ENCODE results near the gene NPY5R.

NPY5R gene

DNA sequence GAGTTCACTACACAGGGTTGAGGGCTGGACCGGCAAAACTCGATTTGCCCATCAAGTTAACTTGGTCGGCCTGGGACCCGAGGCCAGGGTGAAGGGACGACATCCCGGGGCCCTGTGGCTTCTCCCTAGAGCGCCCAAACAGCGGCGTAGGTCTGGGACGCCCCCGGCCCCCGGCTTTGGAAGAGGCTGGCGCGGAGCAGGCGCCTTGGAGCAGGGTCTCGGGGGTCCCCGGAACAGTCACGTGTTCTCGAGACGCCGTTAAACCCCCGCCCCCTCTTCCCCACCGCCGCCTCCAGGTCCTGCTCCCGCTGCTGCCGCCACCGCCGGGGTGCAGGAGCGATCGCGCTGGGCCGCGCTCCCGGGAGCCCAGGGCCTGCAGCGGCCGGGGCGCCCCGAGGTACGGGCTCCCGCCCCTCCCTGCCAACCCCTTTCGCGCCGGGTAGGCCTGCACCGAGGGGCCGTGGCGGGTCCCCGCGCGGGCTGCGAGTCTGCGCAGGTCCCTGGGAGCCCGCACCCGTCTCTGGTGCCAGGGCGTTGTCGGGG, at the start of gene NPY5R:
Gene NPY5R, plus strand, starts transcription at position 289 of the 543 bp plus-strand sequence. CDS start 6,382 bp downstream, outside the sequence.
- Mint-ChIP-seq H3K36me3 (no peaks in the 10 kb centered on the region), H3K27ac (no peak within 1 kb of the TSS), H3K9me3 (ENCODE audit: low read depth) (no peaks in the 10 kb centered on the region), H3K4me1 (ENCODE audit: low read depth) (peaks cover 7% of the 10 kb centered on the region), H3K4me3 (no peak within 1 kb of the TSS), H3K27me3 (peaks cover 25% of the 10 kb centered on the region)

DNA sequence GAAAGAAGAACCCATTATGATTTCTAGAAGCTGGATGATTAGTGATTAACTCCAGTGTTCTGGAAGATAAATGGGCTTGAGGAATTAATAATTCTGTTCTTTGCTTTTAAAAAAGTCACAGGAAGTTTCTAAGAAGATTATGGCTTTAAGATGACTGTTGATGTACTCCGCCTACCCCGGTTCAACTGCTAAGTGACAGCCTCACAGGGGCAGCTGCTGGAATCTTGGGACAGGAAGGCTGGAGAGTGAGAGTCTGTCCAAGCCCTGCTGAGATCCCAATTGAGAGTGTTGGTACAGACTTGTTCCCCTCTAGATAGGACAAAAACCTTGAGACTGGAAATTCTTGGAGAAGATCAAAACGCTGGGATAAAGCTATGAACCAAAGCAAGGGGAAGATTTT, 48.6 kb upstream of the NPY5R start:
- no peaks in the 10 kb centered on the region for H3K9me3 Mint-ChIP-seq (ENCODE audit: low read depth)
- H3K36me3 Mint-ChIP-seq = no peaks in the 10 kb centered on the region
- H3K27ac Mint-ChIP-seq = no peak overlapping the region
- H3K27me3 Mint-ChIP-seq = peaks cover 3% of the 10 kb centered on the region
- H3K4me1 Mint-ChIP-seq (ENCODE audit: low read depth) = no peaks in the 10 kb centered on the region
- no peak overlapping the region for H3K4me3 Mint-ChIP-seq

DNA sequence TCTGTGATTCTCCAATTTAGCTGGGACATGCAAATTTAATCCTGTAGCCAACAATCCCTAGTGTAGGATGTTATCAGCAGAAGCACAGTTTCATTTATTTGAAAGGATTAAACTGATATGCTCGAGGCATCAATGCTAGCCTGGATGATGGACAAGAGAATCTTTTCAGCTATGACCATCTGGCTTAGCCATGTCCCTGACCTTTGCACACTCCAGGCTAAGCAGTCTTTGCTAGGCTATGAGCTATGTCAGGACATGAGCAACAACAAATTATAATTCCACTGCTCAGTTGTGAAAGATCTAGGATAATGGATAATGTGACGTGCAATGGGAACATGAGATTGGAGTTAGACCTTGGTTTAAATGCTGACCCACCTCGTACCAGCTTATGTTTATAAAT, 43.2 kb upstream of the NPY5R start:
- H3K27ac Mint-ChIP-seq = no peak overlapping the region
- H3K27me3 Mint-ChIP-seq = no peaks in the 10 kb centered on the region
- no peaks in the 10 kb centered on the region for H3K36me3 Mint-ChIP-seq
- H3K4me3 Mint-ChIP-seq = no peak overlapping the region
- H3K4me1 Mint-ChIP-seq (ENCODE audit: low read depth) = no peaks in the 10 kb centered on the region
- no peaks in the 10 kb centered on the region for H3K9me3 Mint-ChIP-seq (ENCODE audit: low read depth)

DNA sequence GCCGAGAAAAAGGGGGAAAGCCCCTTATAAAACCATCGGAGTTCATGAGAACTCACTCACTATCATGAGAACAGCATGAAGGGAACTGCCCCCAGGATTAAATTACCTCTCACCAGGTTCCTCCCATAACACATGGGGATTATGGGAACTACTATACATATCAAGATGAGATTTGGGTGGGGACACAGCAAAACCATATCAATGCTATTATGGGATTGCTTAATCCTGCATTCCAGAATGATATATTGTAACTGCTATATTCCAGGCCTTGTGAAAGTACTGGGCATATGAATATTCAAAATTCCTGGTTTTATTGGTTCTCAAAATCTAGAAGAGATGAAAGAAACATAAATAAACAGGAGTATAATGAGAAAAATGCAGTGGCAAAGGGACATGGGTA, 40.6 kb upstream of the NPY5R start:
- no peaks in the 10 kb centered on the region for H3K4me1 Mint-ChIP-seq (ENCODE audit: low read depth)
- no peaks in the 10 kb centered on the region for H3K36me3 Mint-ChIP-seq
- no peaks in the 10 kb centered on the region for H3K9me3 Mint-ChIP-seq (ENCODE audit: low read depth)
- no peak overlapping the region for H3K27ac Mint-ChIP-seq
- H3K4me3 Mint-ChIP-seq = no peak overlapping the region
- no peaks in the 10 kb centered on the region for H3K27me3 Mint-ChIP-seq

DNA sequence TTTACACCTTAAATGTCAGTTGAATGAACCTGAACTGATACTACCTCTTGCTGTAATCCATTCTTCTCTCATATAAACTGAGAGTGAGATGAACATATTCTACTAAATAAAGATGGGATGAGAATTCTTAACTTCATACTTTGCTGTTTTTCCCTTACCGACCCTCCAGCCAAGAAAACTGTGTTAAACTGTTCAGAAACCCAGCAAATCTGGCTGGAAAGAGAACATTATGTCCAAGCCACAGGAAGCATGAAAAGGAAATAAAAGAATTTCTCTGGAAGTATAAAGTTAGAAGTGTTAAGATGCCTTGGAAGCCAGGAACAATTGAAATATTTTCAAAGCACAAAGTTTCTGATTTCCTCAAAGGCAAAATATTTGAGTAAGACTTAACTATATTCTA, 34.2 kb upstream of the NPY5R start:
- H3K36me3 Mint-ChIP-seq = no peaks in the 10 kb centered on the region
- H3K27me3 Mint-ChIP-seq = peaks cover 5% of the 10 kb centered on the region
- no peak overlapping the region for H3K4me3 Mint-ChIP-seq
- H3K9me3 Mint-ChIP-seq (ENCODE audit: low read depth) = no peaks in the 10 kb centered on the region
- H3K4me1 Mint-ChIP-seq (ENCODE audit: low read depth) = no peaks in the 10 kb centered on the region
- no peak overlapping the region for H3K27ac Mint-ChIP-seq

DNA sequence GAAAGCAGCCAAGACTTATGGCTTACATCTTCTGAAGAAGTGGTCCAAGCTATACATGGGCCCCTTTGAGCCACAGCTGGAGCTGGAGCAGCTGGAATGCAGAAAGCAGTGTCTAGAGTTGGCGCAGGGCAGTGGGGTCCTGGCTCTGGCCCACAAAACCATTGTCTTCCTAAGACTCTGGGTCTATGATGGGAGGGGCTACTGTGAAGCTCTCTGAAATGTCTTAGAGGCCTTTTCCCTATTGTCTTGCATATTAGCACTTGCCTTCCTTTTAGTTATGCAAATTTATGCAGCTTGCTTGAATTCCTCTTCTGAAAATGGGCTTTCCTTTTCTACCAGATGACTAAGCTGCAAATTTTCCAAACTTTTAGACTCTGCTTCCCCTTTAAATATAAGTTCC, 26.6 kb upstream of the NPY5R start:
- Mint-ChIP-seq H3K27ac (no peak overlapping the region), H3K27me3 (peaks cover 12% of the 10 kb centered on the region), H3K4me3 (no peak overlapping the region), H3K36me3 (no peaks in the 10 kb centered on the region), H3K4me1 (ENCODE audit: low read depth) (no peaks in the 10 kb centered on the region), H3K9me3 (ENCODE audit: low read depth) (peaks cover 25% of the 10 kb centered on the region)

DNA sequence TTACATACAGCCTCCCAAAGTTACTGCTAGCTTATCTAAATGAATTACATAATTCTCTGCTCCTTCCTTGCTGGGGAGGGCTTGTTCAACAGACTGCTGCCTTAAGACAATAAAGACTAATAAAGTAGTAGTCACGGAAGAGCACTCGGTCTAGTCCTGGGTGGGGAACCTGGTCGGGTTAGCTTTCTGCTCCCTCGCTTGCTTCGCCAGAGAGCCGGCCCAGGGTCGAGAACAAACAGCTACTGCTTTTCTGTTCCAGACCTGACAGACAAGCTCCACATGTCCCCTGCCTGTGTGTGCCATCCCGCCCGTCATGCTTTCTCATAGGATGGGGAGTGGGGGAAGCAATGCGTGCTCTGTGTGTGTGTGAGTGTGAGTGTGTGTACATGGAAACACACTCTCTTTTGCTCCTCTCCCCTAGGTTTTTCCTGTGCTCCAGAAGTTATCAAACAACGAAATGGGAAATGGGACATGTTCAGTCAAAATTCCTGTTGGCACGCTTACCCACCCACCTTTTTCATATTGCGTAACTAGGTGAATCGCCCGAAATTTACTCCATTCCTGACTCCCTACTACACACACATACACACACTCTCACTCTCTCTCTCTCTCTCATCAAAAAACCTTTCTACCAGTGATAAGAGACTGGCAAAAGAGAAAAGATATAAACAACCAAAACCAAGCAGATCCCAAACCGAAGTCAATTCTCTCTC, 12.6 kb upstream of the NPY5R start:
- Mint-ChIP-seq H3K9me3 (ENCODE audit: low read depth) (no peaks in the 10 kb centered on the region), H3K4me3 (peak overlapping the region; percentile 36), H3K36me3 (no peaks in the 10 kb centered on the region), H3K4me1 (ENCODE audit: low read depth) (peaks cover 16% of the 10 kb centered on the region), H3K27ac (no peak overlapping the region), H3K27me3 (peaks cover 33% of the 10 kb centered on the region)

DNA sequence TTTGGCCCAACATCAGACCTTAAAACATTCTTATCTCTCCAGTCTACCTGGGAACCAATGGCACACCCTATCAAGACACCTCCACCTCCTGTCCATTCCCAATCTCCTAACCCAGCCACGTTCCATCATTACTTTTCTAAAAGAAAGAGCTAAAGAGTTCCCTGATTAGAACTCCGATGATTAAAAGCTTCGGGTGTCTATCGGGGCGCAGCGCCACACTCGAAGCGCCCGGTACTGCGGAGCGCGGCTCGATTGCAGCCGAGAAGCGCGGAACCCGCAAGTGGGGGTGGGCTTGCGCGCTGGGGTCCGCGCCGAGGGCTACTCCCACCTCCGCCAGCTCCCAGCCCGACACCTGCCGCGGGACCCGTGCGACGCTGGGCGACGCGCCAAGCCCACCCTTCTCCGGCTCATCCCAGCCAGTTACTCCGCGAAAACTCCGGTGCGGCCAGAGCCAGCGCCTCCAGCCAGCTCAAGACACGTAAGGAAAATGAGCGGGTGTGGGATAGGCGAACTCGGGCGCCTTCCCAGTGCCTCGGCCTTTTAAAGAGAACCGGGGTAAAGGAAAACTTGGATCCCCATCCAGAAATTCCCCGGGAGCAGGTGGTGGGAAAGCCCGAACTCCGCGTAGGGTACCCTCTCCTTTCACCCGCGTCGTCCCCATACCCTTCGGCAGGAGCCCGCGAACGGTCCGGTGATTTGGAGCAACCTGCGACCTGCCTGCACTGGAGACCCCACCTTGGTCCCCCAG, 11.9 kb upstream of the NPY5R start:
- H3K36me3 Mint-ChIP-seq = no peaks in the 10 kb centered on the region
- H3K27ac Mint-ChIP-seq = no peak overlapping the region
- peaks cover 33% of the 10 kb centered on the region for H3K27me3 Mint-ChIP-seq
- no peaks in the 10 kb centered on the region for H3K9me3 Mint-ChIP-seq (ENCODE audit: low read depth)
- H3K4me1 Mint-ChIP-seq (ENCODE audit: low read depth) = peaks cover 16% of the 10 kb centered on the region
- H3K4me3 Mint-ChIP-seq = peak overlapping the region; percentile 75

DNA sequence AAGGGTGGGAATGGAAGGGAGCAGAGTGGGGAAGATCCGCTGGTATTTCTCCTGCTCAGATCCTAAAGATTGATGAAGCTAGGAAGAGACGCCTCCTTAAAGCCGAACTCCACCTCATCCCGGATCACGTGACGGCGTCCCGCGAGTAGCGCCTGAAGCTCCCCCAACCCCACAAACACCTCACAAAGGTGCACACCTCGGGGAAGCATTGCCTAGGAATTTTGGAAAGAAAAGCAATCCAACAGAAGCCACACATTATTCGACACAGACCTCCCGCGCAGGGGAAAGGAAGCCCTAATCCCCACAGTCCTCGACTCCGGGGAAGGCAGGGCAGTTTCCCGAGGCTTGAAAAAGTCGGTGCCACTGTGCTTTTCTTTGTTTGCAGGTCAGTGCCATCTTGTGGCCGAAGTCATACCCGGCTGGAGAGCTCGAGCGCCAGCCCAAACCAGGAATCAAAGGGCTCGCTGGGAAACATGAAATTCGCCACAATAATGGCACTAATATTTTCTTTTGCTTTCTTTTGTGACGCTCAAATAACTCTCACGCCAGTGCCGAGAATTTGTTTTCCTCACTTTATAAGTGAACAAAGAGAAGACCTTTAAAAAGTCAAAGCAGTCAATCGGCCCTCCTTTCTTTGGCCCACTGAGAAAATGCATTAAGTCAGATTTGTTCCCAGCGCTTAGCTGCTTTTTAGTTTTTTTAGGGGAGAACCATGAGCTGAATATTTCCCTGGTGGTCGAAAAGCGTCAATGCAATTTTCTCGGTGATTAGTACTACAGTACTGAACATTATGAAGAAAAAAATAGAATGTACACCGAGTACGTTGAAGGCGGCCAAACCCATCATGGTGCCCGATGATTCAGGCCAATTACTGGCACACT, 10.9 kb upstream of the NPY5R start, which contains the start of gene NPY1R:
Gene NPY1R, minus strand, starts transcription at position 71 of the 881 bp plus-strand sequence. CDS start 6,042 bp downstream, outside the sequence.
- peak within 1 kb of the TSS; percentile 75 for H3K4me3 Mint-ChIP-seq
- H3K9me3 Mint-ChIP-seq (ENCODE audit: low read depth) = no peaks in the 10 kb centered on the region
- peaks cover 16% of the 10 kb centered on the region for H3K4me1 Mint-ChIP-seq (ENCODE audit: low read depth)
- no peaks in the 10 kb centered on the region for H3K36me3 Mint-ChIP-seq
- H3K27ac Mint-ChIP-seq = no peak within 1 kb of the TSS
- H3K27me3 Mint-ChIP-seq = peaks cover 38% of the 10 kb centered on the region

DNA sequence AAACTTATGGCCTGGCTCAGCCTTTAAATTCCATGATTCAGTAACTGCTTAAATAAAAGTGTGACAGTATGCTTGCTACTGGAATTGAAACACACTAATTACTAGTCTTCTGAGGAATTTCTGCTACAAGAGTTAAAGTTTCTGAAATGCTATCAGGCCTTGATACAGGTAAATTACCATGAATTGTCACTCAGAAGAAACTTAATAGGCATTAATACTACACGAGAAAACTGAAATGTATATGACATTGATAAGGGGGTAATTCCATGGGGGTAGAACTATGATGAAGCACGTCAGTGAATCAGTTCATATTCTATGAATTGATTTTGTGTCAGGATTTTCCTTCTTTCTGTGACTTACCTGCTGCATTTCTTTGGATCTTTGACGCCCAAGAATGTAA, 8.3 kb upstream of the NPY5R start:
- H3K36me3 Mint-ChIP-seq = no peaks in the 10 kb centered on the region
- no peak overlapping the region for H3K27ac Mint-ChIP-seq
- H3K9me3 Mint-ChIP-seq (ENCODE audit: low read depth) = no peaks in the 10 kb centered on the region
- no peak overlapping the region for H3K4me3 Mint-ChIP-seq
- peaks cover 38% of the 10 kb centered on the region for H3K27me3 Mint-ChIP-seq
- H3K4me1 Mint-ChIP-seq (ENCODE audit: low read depth) = peaks cover 16% of the 10 kb centered on the region

DNA sequence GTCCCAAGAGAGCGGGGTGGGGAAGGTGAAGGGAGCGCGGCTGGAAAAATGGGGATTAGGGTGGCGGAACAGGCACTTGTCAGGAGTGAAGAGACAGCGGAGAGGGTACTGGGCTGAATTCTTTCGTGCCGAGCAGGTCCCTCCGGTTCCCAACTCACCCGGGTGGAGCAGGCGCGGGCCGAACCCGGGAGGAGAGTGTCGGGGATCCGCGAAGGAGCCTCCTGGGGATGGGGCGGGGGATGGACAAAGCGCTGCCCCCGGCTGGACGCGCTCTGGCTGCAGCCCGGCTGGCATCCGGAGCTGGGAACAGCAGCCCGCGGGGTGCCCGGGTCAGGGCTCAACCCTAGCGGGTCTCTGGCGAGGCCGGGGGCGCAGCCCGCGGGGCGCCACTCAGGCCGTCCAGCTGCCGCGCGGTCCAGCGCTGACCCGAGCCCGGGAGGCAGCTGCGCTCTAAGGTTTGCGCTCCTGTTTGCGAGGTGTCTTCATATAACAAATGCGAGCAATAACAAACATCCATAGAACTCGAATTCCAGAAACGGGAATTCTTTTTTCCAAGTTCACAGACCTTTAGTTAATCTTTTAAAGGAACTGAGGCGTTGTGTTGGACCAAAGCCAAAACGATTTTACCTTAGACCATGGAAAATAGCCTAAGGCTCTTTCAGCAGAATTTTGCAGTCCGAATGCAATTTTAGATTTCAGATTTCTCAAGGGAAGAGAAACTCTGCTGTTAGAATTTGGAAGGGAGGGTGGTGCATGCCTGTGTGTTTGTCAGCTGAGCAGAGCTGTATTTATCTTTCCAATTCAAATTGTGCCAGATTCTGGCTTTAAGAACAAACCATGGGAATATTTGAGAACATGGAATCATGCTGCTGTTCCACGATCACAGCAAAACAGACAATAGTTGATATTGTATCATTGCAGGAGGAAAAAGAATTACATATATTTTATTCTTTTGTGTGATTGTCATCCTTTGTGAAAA, 744 bp downstream of the NPY5R start:
- Mint-ChIP-seq H3K4me3 (no peak overlapping the region), H3K27me3 (peaks cover 29% of the 10 kb centered on the region), H3K27ac (no peak overlapping the region), H3K4me1 (ENCODE audit: low read depth) (peaks cover 7% of the 10 kb centered on the region), H3K36me3 (no peaks in the 10 kb centered on the region), H3K9me3 (ENCODE audit: low read depth) (no peaks in the 10 kb centered on the region)

DNA sequence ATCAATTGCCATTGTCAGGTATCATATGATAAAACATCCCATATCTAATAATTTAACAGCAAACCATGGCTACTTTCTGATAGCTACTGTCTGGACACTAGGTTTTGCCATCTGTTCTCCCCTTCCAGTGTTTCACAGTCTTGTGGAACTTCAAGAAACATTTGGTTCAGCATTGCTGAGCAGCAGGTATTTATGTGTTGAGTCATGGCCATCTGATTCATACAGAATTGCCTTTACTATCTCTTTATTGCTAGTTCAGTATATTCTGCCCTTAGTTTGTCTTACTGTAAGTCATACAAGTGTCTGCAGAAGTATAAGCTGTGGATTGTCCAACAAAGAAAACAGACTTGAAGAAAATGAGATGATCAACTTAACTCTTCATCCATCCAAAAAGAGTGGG, 7.0 kb downstream of the NPY5R start:
- H3K27me3 Mint-ChIP-seq = peaks cover 13% of the 10 kb centered on the region
- no peaks in the 10 kb centered on the region for H3K36me3 Mint-ChIP-seq
- no peak overlapping the region for H3K27ac Mint-ChIP-seq
- H3K4me1 Mint-ChIP-seq (ENCODE audit: low read depth) = no peaks in the 10 kb centered on the region
- H3K4me3 Mint-ChIP-seq = no peak overlapping the region
- H3K9me3 Mint-ChIP-seq (ENCODE audit: low read depth) = no peaks in the 10 kb centered on the region

DNA sequence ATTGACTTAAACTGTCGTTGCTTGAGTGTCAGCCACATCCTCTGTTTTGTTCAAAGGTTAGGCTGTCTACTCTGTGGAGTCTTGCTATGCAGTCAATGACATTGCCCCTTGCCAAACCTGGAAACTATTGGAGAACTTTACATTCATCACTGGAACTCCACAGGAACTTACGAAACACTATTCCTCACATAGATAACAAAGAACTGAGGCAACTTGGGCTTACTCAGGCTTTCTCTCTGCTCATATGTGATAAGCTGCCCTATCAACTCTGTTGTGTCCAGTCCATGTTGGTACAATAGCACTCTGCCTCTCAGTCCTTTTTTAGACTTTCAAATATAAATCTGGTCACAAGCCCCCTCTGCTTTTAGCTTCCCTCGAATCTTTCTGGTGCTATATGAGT, 9.4 kb downstream of the NPY5R start:
- Mint-ChIP-seq H3K36me3 (no peaks in the 10 kb centered on the region), H3K27me3 (peaks cover 5% of the 10 kb centered on the region), H3K27ac (no peak overlapping the region), H3K4me3 (no peak overlapping the region), H3K4me1 (ENCODE audit: low read depth) (no peaks in the 10 kb centered on the region), H3K9me3 (ENCODE audit: low read depth) (no peaks in the 10 kb centered on the region)

DNA sequence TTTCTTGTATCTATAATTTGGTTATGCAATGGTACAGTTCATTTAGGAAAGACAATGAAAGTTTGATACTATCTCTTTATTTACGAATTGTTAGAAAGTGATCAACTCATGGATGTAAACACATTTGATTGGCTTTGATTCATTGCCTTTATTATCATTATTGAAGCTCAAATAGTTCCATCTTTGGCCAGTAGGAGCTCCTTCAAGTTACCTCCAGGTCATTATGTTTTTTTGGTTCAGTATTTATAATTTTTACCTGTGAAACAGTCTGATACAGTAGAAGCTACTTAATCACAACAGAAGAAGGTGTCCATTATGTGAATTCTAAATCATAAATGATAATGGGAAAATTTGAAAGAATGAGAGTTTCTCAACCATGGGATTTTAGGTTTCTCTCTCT, 12.4 kb downstream of the NPY5R start:
- peaks cover 1% of the 10 kb centered on the region for H3K27me3 Mint-ChIP-seq
- no peaks in the 10 kb centered on the region for H3K4me1 Mint-ChIP-seq (ENCODE audit: low read depth)
- H3K36me3 Mint-ChIP-seq = no peaks in the 10 kb centered on the region
- no peak overlapping the region for H3K27ac Mint-ChIP-seq
- H3K9me3 Mint-ChIP-seq (ENCODE audit: low read depth) = no peaks in the 10 kb centered on the region
- no peak overlapping the region for H3K4me3 Mint-ChIP-seq
